COR-L47 (cell line): Measurements from ENCODE around the gene C1orf210.

Experiments
- DNase-seq: peaks from one replicate; lab custom pipeline; 2025; lab: John Stamatoyannopoulos, UW

The C1orf210 gene

DNA sequence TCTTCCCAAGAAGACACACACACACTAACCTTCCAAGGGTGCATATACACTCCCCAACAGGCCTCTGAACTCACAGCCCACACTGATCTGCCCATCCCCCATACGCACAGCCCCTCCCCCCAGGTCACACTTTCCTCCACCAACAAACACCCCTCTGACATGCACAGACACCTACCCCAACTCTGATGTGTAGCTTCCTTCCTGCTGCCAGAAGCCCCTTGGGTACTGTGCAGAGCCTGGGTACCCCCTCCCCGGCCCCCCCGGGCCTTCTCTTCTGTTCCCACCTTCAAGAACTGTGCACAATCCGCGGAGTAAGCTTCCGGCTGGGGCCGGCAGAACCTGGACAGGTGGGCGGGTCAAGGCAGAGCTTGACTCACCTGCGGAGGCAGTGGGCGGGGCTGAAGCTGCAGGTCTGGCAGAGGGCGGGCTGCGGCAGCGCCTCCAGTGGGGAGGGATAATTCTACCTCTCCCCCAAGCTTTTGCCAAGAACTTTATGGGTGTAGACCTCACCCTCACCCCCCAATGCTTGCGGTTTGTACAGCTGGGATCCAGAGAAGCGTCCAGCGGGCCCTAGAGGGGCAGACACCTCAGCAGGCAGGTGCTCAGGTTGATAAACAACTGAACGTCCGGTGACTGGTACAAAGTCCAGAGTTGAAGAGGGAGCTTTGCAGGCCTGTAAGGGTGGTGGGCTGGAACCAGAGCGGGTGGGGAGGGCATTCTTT lies at the start of gene C1orf210:
C1orf210 (minus strand) TSS at position 313 of the 722 bp plus-strand sequence. CDS start 2,311 bp downstream, outside the sequence.
- peak; percentile 88 for DNase-seq

- DNase-seq, result no peak
Observed at GRCh38 chr1:43334453-43335205, 49.2 kb upstream of the C1orf210 start.

GRCh38 chr1:43331688-43332087 lies 46.3 kb upstream of the C1orf210 start:
- DNase-seq, result no peak

DNA sequence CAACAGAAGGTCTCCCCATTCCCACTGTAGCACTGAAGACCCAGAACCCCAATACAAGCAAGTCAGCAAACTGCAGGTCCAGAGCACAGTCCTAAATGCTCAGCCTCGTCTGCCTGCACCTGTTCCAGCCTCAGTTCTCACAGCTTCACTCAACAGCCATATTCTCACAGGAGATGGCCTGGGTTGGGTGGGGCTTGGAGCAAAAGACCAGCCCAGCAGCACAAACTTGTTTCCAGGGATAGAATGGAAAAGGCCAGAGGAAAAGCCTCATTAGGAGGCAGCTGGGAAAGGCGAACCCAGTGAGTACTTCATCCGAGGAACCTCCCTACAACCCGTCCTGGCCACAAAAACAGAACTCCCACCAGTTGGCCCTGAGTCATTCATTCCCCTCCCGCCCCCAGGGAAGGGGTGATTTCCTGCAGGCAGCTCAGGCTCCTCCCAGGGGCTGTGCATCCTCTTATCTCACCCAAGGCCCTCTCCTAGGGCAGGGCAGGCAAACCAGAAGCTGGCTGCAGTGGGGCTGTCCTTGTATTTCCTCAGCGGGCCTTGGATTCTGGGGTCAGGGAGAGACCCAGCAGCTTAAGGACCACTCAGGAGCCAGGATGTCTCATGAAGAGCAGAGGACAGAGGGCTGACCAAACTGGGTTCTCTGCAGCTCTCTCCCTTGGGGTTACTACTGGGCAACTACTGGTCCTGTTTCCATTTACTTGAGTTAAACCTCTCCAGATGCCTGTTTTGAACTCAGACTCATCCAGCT lies 44.8 kb upstream of the C1orf210 start:
- DNase-seq, result no peak

DNA sequence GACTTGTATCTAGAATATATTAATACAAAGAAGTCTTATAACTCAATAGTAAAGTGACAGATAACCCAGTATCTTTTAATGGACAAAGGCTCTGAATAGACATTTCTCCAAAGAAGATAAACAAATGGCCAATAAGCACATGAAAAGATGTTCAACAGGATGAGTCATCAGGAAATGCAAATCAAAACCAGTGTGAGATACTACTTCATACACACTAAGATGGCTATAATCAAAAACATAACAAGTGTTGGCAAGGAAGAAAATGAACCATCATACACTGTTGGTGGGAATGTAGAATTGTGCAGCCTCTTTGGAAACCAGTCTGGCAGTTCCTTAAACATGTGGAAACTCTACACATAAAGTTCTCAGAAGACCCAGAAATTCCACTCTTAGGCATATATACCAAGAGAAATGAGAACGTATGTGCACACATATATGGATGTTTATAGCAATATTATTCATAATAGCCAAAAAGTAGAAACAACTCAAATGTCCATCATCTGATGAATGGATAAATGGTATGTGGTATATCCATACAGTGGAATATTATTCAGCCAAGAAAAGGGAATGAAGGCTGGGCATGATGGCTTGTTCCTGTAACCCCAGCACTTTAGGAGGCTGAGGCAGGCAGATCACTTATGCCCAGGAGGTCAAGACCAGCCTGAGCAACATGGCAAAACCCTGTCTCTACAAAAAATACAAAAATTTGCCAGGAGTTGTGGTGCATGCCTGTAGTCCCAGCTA lies 42.3 kb upstream of the C1orf210 start:
- no peak for DNase-seq

GRCh38 chr1:43325381-43325780 lies 40.0 kb upstream of the C1orf210 start:
- DNase-seq, result no peak

- DNase-seq, result no peak
Observed at GRCh38 chr1:43324810-43325209, 39.4 kb upstream of the C1orf210 start.

DNA sequence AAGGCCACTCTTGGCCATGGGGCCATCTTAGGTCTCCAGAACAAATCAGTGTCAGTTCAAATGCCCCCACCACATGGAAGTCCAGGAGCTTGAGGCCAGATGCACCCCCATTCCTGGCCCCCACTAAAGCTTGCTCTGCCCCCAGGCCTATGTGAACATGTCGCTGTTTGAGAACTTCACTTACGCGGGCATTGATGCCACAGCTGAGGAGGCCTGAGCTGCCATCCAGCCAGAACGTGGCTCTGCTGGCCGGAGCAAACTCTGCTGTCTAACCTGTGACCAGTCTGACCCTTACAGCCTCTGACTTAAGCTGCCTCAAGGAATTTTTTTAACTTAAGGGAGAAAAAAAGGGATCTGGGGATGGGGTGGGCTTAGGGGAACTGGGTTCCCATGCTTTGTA lies 37.1 kb upstream of the C1orf210 start:
- no peak for DNase-seq

DNA sequence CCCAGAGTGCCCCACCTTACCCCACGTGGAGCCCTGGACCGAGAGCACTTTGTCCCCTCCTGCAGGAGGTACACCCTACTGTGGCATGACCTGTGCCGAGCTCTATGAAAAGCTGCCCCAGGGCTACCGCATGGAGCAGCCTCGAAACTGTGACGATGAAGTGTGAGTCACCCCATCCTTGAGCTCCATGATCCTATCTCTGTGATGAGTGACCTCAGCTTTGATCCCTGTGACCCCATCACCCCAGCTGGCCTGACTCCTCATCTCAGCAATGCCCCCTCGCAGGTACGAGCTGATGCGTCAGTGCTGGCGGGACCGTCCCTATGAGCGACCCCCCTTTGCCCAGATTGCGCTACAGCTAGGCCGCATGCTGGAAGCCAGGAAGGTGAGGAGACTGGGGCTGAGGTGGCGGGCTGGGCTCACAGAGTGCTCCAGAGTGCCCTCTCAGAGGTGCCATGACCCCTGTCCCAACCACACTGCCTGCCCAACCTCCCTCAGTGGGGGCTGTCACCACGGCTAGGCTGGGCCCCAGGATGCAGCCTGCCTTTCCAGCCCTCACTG lies 36.0 kb upstream of the C1orf210 start:
- no peak for DNase-seq

- no peak for DNase-seq
Observed at GRCh38 chr1:43319766-43320165, 34.4 kb upstream of the C1orf210 start.

- DNase-seq, result no peak
Observed at GRCh38 chr1:43319288-43319687, 33.9 kb upstream of the C1orf210 start.

- no peak for DNase-seq
Observed at GRCh38 chr1:43318831-43319230, 33.5 kb upstream of the C1orf210 start.

- no peak for DNase-seq
Observed at GRCh38 chr1:43317817-43318471, 32.6 kb upstream of the C1orf210 start.

DNA sequence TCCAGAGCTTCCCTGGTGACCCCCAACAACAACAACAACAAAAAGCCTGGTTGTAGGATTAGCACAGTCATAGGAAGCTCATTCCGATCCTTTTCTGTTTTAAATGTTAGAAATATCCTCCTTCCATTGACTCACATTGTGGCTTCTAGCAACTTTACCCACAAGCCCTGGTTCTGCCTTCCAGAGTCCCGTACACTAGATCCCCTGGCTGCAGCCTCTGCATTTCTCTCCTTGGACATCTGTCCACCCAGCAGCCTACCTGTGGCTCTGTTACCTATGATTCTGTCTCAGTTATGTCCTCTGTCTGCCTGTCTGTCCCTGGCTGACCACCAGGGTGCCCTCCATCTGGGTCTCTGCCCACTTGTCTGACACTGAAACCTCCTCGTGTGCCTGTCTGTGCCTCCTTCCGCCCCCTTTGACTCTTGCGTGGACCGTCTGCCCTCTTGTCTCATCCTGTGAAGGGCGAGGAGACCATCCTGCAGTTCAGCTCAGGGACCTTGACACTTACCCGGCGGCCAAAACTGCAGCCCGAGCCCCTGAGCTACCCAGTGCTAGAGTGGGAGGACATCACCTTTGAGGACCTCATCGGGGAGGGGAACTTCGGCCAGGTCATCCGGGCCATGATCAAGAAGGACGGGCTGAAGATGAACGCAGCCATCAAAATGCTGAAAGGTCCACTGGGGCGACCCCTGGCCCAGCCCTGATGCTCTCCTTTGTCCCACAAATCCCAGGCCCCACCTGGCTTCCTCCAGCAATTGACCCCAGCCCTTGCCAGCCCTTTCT lies 31.5 kb upstream of the C1orf210 start:
- DNase-seq, result no peak

GRCh38 chr1:43315963-43316737 lies 30.8 kb upstream of the C1orf210 start:
- no peak for DNase-seq

DNA sequence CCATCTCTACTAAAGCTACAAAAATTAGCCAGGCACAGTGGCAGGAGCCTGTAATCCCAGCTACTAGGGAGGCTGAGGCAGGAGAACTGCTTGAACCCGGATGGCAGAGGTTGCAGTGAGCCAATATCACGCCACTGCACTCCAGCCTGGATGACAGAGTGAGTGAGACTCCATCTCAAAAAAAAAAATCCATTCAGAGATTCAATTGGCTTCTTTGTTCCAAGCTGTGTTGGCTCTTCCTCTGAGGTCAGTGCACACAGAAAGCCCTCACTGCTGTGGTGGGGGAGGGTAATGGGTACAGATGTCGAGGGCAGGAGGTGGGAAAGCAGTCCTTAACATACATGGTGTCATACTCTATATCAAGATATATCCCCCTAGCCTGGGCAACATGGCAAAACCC lies 30.1 kb upstream of the C1orf210 start:
- no peak for DNase-seq

DNA sequence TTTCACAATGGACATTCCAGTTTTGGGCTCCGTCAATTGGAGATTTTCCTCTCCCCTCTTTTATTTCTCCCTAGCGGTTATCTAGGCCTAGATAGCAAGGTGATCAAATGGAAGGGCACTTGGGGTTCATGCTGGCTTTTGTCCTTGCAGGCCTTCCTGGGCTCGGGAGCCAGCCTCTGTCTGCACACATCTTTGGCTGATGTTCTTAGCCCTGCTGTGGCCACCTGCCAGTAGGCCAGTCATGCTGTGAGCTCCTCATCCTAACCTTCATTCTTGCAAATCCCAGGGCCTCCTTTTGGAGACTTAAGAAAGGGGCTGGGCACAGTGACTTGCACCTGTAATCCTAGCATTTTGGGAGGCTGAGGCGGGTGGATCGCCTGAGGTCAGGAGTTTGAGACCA lies 28.9 kb upstream of the C1orf210 start:
- no peak for DNase-seq

- no peak for DNase-seq
Observed at GRCh38 chr1:43313771-43314170, 28.4 kb upstream of the C1orf210 start.

GRCh38 chr1:43312663-43313515 lies 27.5 kb upstream of the C1orf210 start:
- no peak for DNase-seq
